Activated CD8-positive, alpha-beta T cell treated with anti-CD3 and anti-CD28 coated beads for 36 hours (primary cell): ENCODE measurements around the gene TMEM63A. TPM values are rescaled to one million over a fixed set of nuclear protein-coding genes. Genes with fewer than 3 reads are reported as not detected.
"Not testable (repeated sequence)": the region's sequence is repeated elsewhere in the genome, so short reads cannot be mapped to it uniquely, and the experiment has no call there.

Experiments
- ATAC-seq: fragments of 200-7000 bp; cut with Tn5 transposase; one replicate; pipeline ENCODE4 v1.10.0; 2021; ENCODE audit warnings: mild to moderate bottlenecking, moderate library complexity
- CTCF ChIA-PET: fragments of 350-600 bp; sonication (Branson Sonifier 250); formaldehyde crosslinking; loops from one replicate; lab custom pipeline; 2021; ENCODE audit warnings: antibody characterized with exemption; lab: Charles Lee
- POLR2A ChIA-PET: fragments of 350-600 bp; sonication (Branson Sonifier 250); formaldehyde crosslinking; loops from one replicate; lab custom pipeline; 2021; ENCODE audit warnings: antibody characterized with exemption; lab: Charles Lee
- DNase-seq: peaks from one replicate; pipeline ENCODE4 v3.0.0-alpha.2; 2020
- H3K27ac Mint-ChIP-seq: one replicate; pipeline ENCODE4 v1.8.0; 2021; ENCODE audit warnings: mild to moderate bottlenecking, mixed read lengths
- H3K27me3 Mint-ChIP-seq: one replicate; pipeline ENCODE4 v1.8.0; 2021; ENCODE audit warnings: mixed read lengths
- H3K36me3 Mint-ChIP-seq: one replicate; pipeline ENCODE4 v1.8.0; 2021; ENCODE audit warnings: low read depth, mixed read lengths
- H3K4me1 Mint-ChIP-seq: one replicate; pipeline ENCODE4 v1.8.0; 2021; ENCODE audit warnings: low read depth, mixed read lengths
- H3K4me3 Mint-ChIP-seq: one replicate; pipeline ENCODE4 v1.8.0; 2021; ENCODE audit warnings: mild to moderate bottlenecking, moderate library complexity, mixed read lengths
- H3K9me3 Mint-ChIP-seq: one replicate; pipeline ENCODE4 v1.8.0; 2021; ENCODE audit warnings: mixed read lengths
- CTCF ChIP-seq: fragments of 200-600 bp; IDR thresholded peaks from one replicate; pipeline ENCODE4 v1.8.0; 2022; ENCODE audit warnings: antibody characterized with exemption, mild to moderate bottlenecking
- intact Hi-C: fragments of 100-400 bp; cut with micrococcal nuclease; formaldehyde crosslinking; loops from one replicate; pipeline ENCODE4 v1.10.0; 2022
- total RNA-seq, 2 experiments: library from RNA; stranded (reverse); gene quantifications; one replicate each; pipeline ENCODE4 v1.2.3, GENCODE V29; 2021

Gene TMEM63A
- total RNA-seq, 2 experiments from 2014 or later, result 51.4 to 54.6 TPM

DNA sequence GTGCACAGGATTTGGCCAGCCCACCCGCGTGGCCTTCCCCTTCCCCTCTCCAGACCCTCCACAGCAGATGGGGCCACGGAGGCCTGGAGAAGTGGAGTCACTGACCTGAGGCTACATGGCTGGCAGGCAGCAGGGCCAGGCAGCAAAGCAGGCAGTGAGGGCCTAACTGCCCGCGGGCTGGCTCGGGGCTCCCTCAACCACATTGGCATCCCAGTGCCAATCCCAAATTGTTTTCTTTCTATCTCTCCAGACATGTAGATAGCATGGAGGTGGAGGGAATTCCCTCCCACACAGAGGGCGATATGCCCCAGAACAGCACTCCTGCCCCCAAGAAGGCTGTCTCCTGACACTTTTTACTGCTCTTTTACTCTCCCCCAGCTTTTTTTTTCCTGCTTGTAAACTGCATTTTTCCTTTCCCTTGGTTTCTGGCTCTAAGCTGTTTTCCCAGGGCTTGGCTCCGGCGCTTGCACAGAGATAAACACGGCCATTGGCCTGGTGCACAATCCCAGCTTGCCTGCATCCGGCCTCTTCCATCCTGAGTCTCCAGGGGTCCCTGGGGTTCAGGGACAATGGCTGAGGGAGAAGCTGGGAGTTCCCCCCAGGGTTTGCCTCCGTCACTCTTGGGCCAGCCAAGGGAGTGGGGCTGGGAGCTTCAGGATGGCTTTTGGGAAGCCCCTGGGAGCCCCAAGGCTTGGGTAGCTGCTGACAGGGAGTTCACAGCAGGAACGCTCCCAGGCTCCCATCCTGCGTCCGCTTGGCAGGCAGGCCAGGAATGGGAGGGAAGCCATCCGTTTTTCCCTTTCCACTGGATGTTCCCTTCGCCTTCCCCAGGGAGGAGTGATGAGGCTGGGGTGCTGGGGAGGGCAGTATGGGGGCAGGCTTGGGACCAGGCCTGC, 65.3 kb downstream of the TMEM63A start:
- Mint-ChIP-seq H3K9me3 (no peaks in the 10 kb centered on the region), H3K27ac (no peak overlapping the region), H3K36me3 (no peaks in the 10 kb centered on the region), H3K4me3 (no peak overlapping the region), H3K27me3 (no peaks in the 10 kb centered on the region), H3K4me1 (peaks cover 5% of the 10 kb centered on the region)
- ChIA-PET POLR2A (no interaction called here), CTCF (interaction anchor here (0.6 kb wide), 1 partner anchor 86 kb away, joined by 3 read pairs; no protein-coding TSS in a partner anchor)
- no peak for TF ChIP-seq CTCF
- intact Hi-C loops, result no loop called here
- no peak for DNase-seq
- ATAC-seq, result no peak

- CTCF ChIA-PET, result interaction anchor here (0.6 to 2.5 kb wide), 2 partner anchors 87 to 341 kb away, joined by 3 to 6 read pairs; no protein-coding TSS in a partner anchor
- Mint-ChIP-seq H3K27me3 (no peaks in the 10 kb centered on the region), H3K4me3 (no peak overlapping the region), H3K27ac (no peak overlapping the region), H3K36me3 (no peaks in the 10 kb centered on the region), H3K9me3 (no peaks in the 10 kb centered on the region), H3K4me1 (peaks cover 6% of the 10 kb centered on the region)
- intact Hi-C loops, result no loop called here
- POLR2A ChIA-PET, result no interaction called here
- ATAC-seq (no peak), DNase-seq (no peak)
- TF ChIP-seq CTCF, result no peak
Measured at GRCh38 chr1:225815526-225816178, 66.5 kb downstream of the TMEM63A start.

DNA sequence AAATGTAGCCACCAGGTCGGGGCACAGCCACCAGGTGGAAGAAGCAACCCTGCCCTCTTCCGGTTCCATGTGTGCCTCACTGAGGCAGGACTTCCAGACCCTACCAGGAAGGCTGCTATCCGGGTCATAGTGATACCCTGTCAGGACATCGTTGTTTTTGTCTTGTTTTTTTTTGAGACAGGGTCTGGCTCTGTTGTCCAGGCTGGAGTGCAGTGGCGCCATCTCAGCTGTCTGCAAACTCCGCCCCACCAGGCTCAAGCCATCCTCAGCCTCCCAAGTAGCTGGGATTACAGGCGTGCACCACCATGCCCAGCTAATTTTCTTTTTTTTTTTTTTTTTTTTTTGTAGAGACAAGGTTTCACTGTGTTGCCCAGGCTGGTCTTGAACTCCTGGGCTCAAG, 67.1 kb downstream of the TMEM63A start:
- H3K36me3 Mint-ChIP-seq, DNase-seq, intact Hi-C loops, ATAC-seq, H3K9me3 Mint-ChIP-seq, H3K27ac Mint-ChIP-seq, H3K4me3 Mint-ChIP-seq, POLR2A ChIA-PET, H3K27me3 Mint-ChIP-seq, H3K4me1 Mint-ChIP-seq: not testable (repeated sequence)
- CTCF ChIA-PET, result interaction anchor here (2.5 kb wide), 1 partner anchor 340 kb away, joined by 6 read pairs; no protein-coding TSS in a partner anchor

DNA sequence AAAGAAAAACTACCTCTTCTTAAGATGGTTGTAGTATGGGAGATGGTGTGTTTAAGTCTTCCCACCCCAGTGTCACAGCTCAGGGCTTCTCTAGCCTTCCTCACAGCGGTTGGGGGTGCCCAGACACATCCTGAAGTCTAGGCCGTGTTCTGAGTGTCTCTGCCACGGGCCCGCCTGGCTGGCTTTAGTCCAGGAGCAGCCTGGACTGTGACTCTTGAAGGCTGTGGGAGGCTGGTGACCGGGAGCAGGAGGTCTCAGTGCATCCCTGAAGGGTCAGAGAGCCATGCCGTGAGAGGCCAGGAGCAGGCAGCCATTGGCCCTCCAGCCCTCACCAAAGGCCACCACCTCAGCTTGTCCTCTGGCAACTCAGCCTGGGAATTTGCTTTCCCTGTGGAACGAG, 67.8 kb downstream of the TMEM63A start:
- peaks cover 14% of the 10 kb centered on the region for H3K4me1 Mint-ChIP-seq
- H3K9me3 Mint-ChIP-seq, result no peaks in the 10 kb centered on the region
- intact Hi-C loops, result no loop called here
- TF ChIP-seq CTCF, result no peak
- no peak overlapping the region for H3K27ac Mint-ChIP-seq
- CTCF ChIA-PET, result interaction anchor here (2.5 kb wide), 1 partner anchor 340 kb away, joined by 6 read pairs; no protein-coding TSS in a partner anchor
- H3K4me3 Mint-ChIP-seq, result no peak overlapping the region
- DNase-seq (no peak), ATAC-seq (no peak)
- H3K36me3 Mint-ChIP-seq, result no peaks in the 10 kb centered on the region
- H3K27me3 Mint-ChIP-seq, result no peaks in the 10 kb centered on the region
- POLR2A ChIA-PET, result interaction anchor here (1.1 to 1.2 kb wide), 2 partner anchors 47 to 109 kb away, joined by 3 read pairs; partner anchors contain the start of gene PYCR2

DNA sequence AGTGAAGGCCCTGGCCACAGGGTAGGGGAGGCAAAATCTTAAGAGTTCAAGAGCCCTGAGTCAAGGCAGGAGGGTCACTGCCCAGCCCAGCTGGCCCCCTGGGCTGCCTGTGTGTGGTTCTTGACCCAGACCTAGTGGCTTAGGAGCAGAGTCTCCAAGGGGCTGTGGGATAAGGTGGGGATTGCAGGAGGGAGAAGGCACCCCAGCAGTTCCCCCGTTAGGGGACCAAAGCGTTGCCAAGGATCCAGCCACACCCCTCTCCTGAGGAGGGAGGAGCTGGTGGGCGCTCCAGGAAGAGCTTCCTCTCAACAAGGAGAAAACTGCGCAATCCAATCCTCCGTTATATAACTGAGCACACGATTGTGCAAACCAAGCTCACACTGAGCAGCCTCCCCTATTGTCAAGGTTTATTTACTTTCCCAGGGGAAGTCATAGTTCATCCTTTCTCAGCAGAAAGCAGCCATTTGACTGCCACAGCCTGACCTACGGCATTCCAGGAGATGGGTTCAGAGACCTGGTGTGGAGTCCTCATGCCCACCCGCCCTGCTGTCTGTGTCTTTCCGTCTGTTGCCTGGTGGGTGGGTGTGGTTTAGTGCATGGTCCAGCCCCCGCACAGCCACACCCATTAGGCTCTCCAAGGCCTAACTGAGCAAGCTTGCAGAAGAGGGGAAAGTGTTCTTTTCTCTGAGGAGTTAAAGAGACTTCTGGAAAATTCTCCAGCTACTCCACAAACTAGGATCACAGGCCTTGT, 68.8 kb downstream of the TMEM63A start:
- H3K4me3 Mint-ChIP-seq, result no peak overlapping the region
- ChIA-PET POLR2A (interaction anchor here (0.7 to 1.2 kb wide), 4 partner anchors 35 to 110 kb away, joined by 3 read pairs; partner anchors contain the start of genes PYCR2 and SRP9), CTCF (interaction anchor here (1.0 to 2.5 kb wide), 3 partner anchors 36 to 339 kb away, joined by 3 to 6 read pairs (median 5); partner anchors contain the start of gene SRP9)
- H3K4me1 Mint-ChIP-seq, result peaks cover 17% of the 10 kb centered on the region
- no peaks in the 10 kb centered on the region for H3K36me3 Mint-ChIP-seq
- TF ChIP-seq CTCF, result no peak
- DNase-seq, result peak; percentile 30
- H3K9me3 Mint-ChIP-seq, result no peaks in the 10 kb centered on the region
- H3K27ac Mint-ChIP-seq, result no peak overlapping the region
- no peak for ATAC-seq
- intact Hi-C loops, result no loop called here
- no peaks in the 10 kb centered on the region for H3K27me3 Mint-ChIP-seq
